Dermis blood vessel endothelial cell (primary cell): ENCODE measurements around the gene CAPZA2. TPM values are rescaled to one million over a fixed set of nuclear protein-coding genes. Genes with fewer than 3 reads are reported as not detected.
A peak's percentile ranks its signal among the peaks of the same experiment; 100 is the strongest.
"Not testable (repeated sequence)": the region's sequence is repeated elsewhere in the genome, so short reads cannot be mapped to it uniquely, and the experiment has no call there.

Experiments used
- DNase-seq: peaks from one replicate; pipeline ENCODE4 v3.0.0; 2010
- total RNA-seq: library from RNA; depleted of rRNA; stranded (reverse); fragments of >200 nt; gene quantifications from 2 replicates; pipeline ENCODE4 v1.2.3, GENCODE V29; 2014

CAPZA2 gene
- 393 and 583 TPM in 2 replicates for total RNA-seq

DNA sequence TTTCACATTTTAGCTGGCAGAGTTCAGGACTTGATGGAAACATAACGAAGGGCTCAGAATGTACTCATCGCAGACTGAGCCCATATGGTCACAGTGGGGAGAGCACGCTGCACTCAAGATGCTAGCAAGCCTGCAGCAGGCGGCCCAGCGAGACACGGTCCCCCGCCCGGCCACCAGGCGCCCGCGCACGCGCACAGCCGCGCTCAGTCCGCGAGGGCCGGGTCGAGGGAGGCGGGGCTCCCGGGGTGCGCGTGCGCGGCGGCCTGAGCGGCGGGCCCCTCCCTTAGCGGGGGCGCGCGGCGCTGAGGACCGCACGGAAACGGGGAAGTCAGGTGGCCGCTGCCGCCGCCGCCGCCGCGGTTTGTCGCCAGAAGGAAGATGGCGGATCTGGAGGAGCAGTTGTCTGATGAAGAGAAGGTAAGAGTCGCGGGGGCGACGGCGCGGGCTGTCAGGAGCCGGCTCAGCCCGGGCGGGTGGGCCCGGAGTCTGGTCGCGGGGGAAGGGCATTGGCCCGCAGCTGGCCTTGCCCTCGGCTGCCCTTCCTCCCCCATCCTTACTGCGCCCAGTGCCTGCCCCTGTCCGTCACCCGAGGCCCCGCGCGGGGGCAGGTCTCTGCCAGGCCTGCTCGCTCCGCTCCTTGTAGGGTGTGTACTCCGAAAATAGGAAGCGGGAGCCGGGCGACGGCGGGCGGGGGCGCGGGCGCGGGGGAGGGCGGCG lies at the start of gene CAPZA2:
Gene CAPZA2, plus strand, starts transcription at position 354 of the 717 bp plus-strand sequence. Its CDS starts 25 bp downstream, at position 379.
- DNase-seq, result peak; percentile 96

DNA sequence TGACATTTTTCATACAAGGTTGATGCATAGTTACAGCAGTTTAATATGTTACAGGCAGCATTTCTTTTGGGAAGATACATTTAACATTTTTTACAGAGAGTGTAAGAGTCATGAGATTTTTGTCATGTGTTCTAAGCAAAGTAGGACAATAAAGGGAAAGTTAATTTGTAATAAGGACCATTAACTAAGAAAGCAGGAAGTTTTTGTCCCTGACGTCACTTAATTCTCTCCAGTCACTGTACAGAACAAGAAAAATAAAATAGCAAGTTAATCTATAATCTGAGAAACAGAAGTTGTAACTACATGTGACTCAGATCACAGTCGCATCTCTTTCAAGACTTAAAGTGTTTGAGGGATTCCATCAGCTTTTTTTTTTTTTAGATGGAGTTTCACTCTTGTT lies 49.5 kb upstream of the CAPZA2 start:
- no peak for DNase-seq

DNA sequence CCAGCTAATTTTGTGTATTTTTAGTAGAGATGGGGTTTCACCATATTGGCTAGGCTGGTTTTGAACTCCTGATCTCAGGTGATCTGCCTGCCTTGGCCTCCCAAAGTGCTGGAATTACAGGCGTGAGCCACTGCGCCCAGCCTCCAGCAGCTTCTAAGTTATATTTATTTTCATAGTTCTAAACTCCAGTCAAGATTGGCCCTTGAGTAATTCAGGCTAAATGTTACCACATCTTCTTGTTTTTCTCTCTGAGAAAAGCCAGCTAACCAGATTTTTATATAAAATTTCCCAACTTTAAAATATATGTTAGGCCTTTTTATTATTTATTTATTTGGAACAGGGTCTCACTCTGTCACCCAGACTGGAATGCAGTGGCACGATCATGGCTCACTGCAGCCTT lies 49.0 kb upstream of the CAPZA2 start:
- DNase-seq, result not testable (repeated sequence)

DNA sequence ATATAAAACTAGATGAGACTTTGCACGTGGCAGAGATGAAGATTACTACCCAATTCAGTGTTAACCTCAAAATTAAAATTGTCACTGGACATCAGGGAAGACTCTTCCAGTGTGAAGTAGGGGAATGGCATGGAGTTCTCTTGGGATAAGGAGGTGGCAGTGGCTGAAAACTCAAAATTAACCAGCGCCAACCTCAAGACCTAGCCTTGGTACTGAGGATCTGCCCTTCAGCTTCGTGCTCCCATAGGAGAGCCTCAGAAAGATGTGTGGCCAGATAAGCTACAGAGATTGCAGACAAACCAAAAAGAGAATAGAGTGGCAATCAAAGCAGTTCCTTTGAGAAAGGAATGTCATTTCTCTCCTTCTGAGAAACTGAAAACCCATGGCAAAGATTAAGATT lies 47.3 kb upstream of the CAPZA2 start:
- DNase-seq, result no peak

DNA sequence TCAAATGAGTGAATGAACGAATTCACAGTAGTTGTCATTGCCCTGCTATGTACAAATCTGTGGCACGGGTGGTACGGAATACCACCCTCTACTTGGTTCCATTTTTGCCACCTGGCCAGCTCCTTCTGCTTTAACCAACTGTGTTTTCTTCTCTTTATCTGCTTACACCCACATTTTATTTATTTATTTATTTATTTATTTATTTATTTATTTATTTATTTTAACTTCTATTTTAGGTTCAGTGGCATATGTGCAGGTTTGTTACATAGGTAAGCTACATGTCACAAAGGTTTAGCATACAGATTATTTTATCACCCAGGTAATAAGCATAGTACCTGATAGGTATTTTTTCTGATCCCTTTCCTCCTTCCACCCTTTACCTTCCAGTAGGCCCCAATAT lies 42.2 kb upstream of the CAPZA2 start:
- no peak for DNase-seq

DNA sequence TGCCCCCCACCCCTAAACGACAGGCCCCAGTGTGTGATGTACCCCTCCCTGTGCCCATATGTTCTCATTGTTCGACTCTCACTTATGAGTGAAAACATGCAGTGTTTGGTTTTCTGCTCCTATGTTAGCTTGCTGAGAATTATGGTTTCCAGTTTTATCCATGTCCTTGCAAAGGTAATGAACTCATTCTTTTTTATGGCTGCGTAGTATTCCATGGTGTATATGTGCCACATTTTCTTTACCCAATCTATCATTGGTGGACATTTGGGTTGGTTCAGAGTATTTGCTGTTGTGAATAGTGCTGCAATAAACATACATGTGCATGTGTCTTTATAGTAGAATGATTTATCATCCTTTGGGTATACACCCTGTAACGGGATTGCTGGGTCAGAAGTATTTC lies 40.7 kb upstream of the CAPZA2 start:
- DNase-seq, result not testable (repeated sequence)

DNA sequence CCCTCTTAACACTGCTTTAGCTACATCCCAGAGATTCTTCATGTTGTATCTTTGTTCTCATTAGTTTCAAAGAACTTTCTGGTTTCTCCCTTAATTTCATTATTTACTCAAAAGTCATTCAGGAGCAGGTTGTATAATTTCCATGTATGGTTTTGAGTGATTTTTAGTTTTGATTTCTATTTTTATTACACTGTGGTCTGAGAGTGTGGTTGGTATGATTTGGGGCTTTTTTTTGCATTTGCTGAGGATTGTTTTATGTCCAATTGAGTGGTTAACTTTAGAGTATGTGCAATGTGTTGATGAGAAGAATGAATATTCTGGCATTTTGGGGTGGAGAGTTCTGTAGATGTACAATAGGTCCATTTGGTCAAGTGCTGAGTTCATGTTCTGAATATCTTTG lies 37.9 kb upstream of the CAPZA2 start:
- DNase-seq, result no peak

DNA sequence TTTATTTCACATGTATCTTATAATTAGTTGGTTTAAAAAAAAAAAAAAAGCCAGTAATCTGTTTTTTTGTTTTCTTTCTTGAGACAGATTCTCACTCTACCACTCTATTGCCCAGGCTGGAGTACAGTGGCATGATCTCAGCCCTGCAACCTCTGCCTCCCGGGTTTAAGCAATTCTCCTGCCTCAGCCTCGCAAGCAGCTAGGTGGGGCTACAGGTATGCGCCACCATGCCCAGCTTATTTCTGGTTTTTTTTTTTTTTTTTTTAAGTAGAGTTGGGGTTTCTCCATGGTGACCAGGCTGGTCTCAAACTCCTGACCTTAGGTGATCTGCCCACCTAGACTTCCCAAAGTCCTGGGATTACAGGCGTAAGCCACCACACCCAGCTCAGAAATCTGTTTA lies 34.1 kb upstream of the CAPZA2 start:
- DNase-seq, result no peak

DNA sequence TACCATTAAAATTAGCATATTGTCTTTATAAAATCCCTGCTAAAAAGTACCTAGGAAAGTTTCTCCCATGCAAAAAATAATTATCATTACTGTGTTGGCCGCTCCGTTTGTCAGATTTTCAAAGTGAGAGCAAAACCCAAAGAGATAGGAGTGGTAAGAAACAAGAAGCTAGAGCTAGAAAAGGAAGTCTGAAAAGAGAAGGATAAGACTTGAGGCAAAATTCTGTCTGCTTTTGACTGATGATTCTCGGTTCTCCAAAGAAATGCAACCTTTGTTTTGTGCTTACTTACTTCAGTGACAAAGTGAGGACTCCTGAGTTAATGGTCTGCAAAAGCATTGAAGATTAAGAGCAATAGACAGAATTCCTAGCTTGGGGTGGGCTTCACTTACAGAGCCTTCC lies 33.3 kb upstream of the CAPZA2 start:
- no peak for DNase-seq

DNA sequence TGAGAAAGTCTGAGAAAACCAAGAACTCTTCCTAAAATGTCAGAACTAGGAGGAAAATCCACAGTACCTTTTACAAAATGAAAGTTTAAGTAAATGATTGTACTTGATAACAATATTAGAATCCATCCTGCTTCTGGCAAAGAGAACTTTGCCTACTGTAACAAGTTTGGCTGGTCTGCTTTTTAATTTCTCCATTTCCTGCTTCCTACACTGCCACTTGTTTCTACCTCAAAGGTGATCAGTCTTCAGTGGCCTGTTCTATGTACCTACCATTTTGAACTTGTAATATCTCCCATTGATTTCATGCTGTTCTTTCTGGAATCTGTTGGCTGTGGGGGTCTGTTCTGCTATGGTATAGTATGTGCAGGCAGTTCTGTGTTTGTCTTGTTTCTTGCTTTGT lies 32.9 kb upstream of the CAPZA2 start:
- DNase-seq, result no peak

DNA sequence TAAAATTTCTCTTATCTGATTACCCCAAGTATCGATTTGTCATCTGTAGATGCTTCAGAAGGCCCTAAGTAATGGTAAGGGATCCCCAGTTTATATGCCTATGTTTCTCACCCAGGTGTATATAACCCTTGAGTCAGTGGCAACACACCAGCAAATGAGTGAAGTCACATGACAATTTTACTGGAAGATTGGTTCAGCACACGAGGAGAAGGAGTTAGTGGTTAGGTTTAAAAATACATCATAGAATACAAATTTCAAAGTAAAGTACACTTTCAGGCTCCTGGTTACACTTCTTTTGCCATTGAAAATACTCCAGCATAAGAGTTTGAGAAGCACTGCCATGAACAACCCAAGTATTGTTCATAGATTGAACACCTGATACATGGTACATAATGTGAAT lies 29.7 kb upstream of the CAPZA2 start:
- no peak for DNase-seq

DNA sequence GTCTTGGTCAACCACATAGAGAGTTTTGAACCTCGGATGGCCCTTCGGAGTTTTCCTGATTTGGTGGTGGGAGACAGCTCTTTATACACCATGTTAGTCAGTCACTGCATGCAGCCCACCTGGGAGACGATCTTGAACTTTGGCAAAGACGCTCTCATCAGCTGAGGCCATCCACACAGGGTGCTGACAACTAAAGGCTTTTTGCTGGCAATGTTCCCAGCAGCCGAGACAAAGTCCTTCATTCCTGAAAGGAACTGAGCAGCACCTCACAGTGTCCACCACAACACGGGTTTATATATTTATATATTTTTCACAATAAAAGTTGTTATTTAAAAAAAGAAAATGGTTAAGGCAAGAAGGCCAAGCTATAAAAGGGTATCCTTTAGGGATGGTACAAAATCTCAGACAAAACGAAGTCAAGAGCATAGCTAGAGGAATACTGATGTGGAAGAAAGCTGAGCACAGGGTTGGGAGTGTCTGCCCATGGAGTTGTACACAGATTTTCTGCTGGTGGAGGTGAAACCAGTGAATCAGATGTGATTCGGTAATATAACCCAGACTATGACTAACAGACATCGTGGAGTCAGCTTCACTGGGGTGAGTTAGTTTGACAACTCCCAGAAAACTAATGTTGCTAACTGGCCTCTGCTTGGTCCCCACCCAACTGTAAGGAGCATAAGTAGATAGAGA lies 27.4 kb upstream of the CAPZA2 start:
- DNase-seq, result no peak

DNA sequence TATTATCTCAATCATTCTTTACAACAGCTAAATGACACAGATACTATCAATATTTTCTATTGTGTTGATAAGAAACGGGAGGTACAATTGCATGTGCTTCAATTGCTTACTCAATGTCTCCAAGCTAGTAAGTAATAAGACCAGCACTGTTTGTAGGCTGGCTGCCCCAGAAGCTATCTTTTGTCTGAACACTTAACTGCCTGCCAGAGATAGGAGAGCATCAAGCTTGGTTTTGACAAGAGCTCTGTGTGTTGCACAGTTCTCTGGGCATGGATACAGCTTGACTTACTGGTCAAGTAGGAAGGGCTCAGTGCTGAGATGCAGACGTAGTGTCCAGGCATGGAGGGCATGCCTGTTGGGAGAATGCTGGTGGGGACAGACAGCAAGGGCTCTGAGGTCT lies 26.3 kb upstream of the CAPZA2 start:
- no peak for DNase-seq

DNA sequence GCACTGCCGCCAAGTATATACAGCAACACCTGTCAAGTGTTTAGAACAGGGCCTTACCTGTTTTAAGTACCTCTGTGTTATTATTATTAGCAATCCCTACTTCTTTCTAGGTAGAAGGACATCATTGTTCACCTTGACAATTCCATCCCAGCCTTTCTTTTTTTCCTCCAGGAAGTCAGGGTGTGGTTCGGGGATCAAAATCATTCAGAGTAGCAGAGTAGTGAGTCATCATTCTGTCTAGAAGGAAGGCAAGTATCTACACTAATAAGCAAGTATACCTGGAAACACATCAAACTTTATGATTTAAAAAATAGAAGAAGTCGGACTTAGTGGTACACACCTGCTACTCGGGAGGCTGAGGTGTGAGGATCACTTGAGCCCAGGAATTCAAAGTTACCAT lies 25.5 kb upstream of the CAPZA2 start:
- no peak for DNase-seq

DNA sequence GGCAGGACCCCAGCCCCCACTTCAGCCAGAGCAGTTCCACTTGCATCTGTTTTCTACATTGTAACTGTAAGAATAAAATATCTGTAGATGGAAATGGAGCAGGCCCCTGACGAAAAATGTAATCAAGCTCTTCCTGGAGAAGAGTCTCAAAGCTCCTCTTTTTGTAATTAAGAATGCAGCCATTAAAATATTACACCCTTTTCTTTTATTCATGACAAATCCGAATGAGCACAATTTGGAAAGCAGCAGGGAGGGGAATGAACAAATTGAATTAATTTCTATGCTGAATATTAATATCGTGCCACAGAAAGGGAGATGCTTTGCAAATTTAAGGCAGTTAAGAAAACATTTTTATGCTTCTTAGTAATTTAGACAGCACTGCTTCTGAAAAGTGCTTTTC lies 24.8 kb upstream of the CAPZA2 start:
- DNase-seq, result no peak

DNA sequence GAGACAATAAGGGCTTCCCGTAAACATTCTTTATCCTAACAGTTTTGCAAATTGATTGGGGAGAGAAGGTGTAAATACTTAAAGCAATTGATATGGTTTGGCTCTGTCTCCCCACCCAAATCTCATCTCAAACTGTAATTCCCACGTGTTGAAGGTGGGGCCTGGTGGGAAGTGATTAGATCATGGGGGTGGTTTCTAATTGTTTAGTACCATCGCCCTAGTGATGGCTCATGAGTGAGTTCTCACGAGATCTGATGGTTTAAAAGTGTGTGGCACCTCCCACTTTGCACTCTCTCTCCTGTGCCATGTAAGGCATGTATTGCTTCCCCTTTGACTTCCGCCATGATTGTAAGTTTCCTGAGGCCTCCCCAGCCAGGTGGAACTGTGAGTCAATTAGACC lies 22.1 kb upstream of the CAPZA2 start:
- DNase-seq, result peak; percentile 2

DNA sequence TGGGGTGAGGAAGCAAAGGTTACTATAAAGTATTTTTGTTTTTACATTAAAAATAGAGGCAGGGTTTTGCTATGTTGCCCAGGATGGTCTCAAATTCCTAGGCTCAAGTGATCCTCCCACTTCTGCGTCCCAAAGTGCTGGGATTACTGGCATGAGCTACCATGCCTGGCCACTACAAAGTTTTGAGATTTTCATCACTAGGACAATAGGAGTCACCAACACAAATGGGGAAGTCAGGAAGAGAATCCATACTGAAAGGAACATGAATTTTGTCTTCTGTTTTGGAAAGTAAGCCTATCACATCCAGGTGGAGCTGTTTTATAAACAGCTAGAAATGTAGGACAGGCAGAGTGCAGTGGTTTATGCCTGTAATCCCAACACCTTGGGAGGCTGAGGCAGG lies 20.0 kb upstream of the CAPZA2 start:
- no peak for DNase-seq

DNA sequence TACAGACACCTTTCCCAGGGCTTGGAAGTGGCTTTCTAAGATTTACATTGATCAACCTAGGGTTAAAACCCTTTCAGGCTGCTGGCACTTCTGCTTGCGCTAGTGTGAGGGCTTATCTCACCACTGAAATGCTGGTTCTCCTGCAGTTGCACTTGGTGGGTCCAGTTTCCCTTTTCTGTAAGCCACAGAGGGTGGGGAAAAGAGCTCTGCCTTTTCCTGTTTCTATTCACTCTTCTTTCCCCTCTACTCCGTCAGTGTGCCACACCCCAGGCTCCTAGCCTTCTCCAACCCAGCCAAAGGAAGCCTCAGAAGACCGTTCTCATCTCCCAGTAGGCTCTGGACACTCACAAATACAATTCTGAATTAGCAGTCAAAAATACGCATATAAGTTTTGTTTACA lies 19.0 kb upstream of the CAPZA2 start:
- DNase-seq, result no peak

DNA sequence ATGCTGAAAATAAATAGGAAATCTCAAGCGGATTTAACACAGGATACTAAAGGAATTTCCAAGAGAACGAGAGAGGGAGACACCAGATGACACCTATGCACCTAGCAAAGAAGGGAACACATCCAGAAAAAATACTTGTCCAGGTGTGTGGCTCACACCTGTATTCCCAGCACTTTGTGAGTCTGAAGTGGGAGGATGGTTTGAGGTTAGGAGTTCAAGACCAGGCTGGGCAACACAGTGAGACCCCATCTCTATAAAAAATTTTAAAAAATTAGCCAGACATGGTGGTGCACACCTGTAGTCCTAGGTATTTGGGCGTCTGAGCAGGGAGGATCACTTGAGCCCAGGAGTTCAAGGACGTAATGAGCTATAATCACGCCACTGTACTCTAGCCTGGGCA lies 11.2 kb upstream of the CAPZA2 start:
- DNase-seq, result no peak

DNA sequence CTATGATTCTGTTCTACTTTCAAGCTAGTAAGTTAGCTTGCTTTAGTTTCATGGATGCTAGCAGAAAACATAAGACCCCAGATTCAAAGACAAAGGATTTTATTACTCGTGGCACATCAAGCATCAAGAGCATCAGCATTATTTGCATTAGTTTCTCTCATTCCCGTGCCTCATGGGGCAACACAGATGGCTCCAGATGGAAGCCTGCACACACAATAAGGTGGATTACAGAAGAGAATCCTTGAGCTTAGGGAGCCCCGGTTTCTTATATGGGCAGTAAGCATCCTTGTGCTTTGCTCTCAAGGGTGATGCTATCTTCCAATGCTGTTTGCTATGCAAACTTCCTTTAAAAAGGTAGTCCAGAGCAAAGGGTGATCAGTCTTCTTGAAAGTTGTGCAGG lies 10.7 kb upstream of the CAPZA2 start:
- no peak for DNase-seq

DNA sequence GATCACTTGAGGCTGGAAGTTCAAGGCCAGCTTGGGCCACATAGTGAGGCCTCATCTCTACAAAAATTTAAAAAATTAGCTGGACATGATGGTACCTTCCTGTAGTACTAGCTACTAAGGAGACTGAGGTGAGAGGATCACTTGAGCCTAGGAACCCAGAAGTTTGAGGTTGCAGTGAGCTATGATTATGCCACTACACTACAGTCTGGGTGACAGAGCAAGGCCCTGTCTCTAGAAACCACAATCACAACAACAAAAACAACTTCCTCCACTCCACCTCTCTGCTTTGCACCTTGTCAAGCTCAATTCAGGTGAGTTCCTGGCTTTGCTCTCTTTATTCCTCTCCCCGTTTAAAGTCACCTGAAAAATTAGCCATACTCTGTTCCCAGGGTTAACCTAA lies 8.3 kb upstream of the CAPZA2 start:
- no peak for DNase-seq

DNA sequence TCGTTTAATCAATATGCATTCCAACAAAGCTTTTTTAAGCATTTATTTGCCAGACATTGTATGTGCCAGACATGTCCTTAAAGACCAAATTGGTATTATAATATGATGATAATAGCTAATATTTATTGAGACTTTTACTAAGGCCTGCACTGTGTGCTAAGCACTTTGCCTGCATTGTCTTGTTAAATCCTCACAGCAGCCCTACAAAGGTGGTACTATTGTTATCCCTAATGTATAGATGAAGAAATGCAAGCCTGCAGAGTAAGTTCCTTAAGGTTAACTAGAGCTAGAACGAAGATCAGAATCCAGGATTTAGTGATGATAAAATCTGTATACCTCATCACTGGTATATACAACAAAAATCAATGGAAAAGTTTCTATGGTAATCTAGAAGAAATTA lies 5.3 kb upstream of the CAPZA2 start:
- no peak for DNase-seq

DNA sequence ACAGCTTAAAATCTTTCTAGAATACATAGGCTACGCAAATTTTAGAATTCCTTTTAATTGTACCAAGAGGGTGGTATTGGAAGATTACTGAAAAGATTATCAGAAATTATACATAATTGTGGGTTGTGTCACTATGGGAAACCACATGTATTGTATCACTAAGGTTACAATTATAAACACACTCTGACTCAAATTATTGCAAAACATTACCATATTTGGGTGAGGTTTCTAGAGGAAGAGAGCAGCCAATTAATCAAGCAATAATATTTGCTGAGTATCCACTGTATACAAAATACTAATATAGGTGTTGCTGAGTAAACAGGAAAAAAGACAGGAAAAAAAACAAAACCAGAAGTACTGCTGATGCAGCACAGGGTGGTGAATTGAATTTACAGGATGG lies 3.1 kb upstream of the CAPZA2 start:
- peak; percentile 34 for DNase-seq

DNA sequence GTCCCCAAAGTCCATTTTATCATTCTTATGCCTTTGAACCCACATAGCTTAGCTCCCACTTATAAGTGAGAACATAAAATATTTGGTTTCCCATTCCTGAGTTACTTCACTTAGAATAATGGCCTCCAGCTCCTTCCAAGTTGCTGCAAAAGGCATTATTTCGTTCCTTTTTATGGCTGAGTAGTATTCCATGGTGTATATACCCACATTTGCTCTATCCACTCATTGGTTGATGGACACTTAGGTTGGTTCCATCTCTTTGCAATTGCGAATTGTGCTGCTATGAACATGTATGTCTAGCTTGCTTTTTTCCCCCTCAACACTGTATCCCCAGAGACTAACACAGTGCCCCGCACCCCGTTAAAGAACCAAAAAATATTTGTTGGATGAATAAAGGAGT lies 670 bp upstream of the CAPZA2 start:
- no peak for DNase-seq
